Lower lobe of right lung (tissue), 2 donors: ENCODE measurements around the gene TES. TPM values are rescaled to one million over a fixed set of nuclear protein-coding genes. Genes with fewer than 3 reads are reported as not detected.

Experiments
- ATAC-seq, 2 donors: fragments of 200-7000 bp; cut with Tn5 transposase; one replicate each; pipeline ENCODE4 v1.9.1; 2020 to 2022; ENCODE audit warnings: mild to moderate bottlenecking in 2 of 2, moderate library complexity in 2 of 2
- DNase-seq: peaks from one replicate; pipeline ENCODE4 v3.0.0-alpha.2; 2020
- H3K27ac ChIP-seq: fragments of 200-600 bp; one replicate; pipeline ENCODE4 v1.8.0; 2022
- H3K27me3 ChIP-seq: fragments of 200-600 bp; one replicate; pipeline ENCODE4 v1.8.0; 2022; ENCODE audit warnings: low read depth
- H3K36me3 ChIP-seq: fragments of 200-600 bp; one replicate; pipeline ENCODE4 v1.8.0; 2022; ENCODE audit warnings: mild to moderate bottlenecking
- H3K4me1 ChIP-seq: fragments of 200-600 bp; one replicate; pipeline ENCODE4 v1.8.0; 2022
- H3K4me3 ChIP-seq: fragments of 200-600 bp; one replicate; pipeline ENCODE4 v1.8.0; 2022; ENCODE audit warnings: mild to moderate bottlenecking
- H3K9me3 ChIP-seq: fragments of 200-600 bp; one replicate; pipeline ENCODE4 v1.8.0; 2022
- intact Hi-C: fragments of 100-400 bp; cut with DNase I; formaldehyde crosslinking; loops from one replicate; pipeline ENCODE4 v1.11.0; 2022
- total RNA-seq: library from RNA; stranded (reverse); fragmentation: NEBNext Ultra II Directional; extraction: Animal tissue kit (Norgen Biotek cat#: 25700); gene quantifications from one replicate; pipeline ENCODE4 v1.2.1, GENCODE V29; 2021
- TF ChIP-seq, protein P1 (sequence below): fragments of 200-600 bp; IDR thresholded peaks from one replicate; pipeline ENCODE4 v1.8.0; 2022; ENCODE audit warnings: antibody characterized with exemption, mild to moderate bottlenecking
- donor health status: DM: no; HTN: yes; CAD: no; lungs with severe emphysema.

The TES gene
- total RNA-seq, 1 donor from 2014 or later = 74.5 TPM

GRCh38 chr7:116206141-116206540 is 4.2 kb upstream of the TES start:
- no peaks in the 10 kb centered on the region for H3K4me1 ChIP-seq
- no peak overlapping the region for H3K27ac ChIP-seq
- no peaks in the 10 kb centered on the region for H3K27me3 ChIP-seq
- intact Hi-C loops = no loop called here
- TF ChIP-seq, protein P1, sequence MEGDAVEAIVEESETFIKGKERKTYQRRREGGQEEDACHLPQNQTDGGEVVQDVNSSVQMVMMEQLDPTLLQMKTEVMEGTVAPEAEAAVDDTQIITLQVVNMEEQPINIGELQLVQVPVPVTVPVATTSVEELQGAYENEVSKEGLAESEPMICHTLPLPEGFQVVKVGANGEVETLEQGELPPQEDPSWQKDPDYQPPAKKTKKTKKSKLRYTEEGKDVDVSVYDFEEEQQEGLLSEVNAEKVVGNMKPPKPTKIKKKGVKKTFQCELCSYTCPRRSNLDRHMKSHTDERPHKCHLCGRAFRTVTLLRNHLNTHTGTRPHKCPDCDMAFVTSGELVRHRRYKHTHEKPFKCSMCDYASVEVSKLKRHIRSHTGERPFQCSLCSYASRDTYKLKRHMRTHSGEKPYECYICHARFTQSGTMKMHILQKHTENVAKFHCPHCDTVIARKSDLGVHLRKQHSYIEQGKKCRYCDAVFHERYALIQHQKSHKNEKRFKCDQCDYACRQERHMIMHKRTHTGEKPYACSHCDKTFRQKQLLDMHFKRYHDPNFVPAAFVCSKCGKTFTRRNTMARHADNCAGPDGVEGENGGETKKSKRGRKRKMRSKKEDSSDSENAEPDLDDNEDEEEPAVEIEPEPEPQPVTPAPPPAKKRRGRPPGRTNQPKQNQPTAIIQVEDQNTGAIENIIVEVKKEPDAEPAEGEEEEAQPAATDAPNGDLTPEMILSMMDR = no peak
- ATAC-seq = no peak
- no peak for DNase-seq
- no peaks in the 10 kb centered on the region for H3K36me3 ChIP-seq
- no peak overlapping the region for H3K4me3 ChIP-seq
- H3K9me3 ChIP-seq = no peaks in the 10 kb centered on the region

GRCh38 chr7:116208919-116209318 is 1.4 kb upstream of the TES start:
- H3K36me3 ChIP-seq = no peaks in the 10 kb centered on the region
- TF ChIP-seq, protein P1 = no peak
- ATAC-seq = no peak

DNA sequence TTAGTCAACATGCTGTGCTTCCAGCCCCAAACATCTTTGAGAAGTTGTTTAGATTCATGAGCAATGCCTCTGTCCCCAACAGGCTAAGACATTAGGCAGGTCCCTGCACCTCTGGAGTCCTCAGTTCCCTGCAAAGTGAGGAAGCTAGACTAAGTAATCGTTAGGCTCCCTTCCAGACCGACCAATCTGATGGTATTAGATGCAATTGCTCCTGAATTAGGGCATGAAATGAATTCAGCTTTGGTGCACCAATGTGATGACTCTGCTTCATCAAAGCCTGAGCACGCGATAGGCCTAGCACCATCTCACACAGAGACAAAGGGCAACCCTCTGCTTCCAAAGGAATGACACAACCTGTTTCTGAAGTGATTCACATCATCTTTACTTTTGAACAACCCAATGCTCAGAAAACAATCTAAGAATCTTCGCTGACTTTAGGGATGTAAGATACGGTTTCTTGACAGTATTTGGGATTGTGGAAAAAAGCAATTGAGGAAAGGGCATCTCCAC is 723 bp upstream of the TES start:
- no peak overlapping the region for H3K27ac ChIP-seq
- H3K4me1 ChIP-seq = peaks cover 31% of the 10 kb centered on the region
- TF ChIP-seq, protein P1 = no peak
- DNase-seq (no peak), ATAC-seq (no peak)
- no peak overlapping the region for H3K4me3 ChIP-seq
- H3K27me3 ChIP-seq = no peaks in the 10 kb centered on the region
- intact Hi-C loops = no loop called here
- no peaks in the 10 kb centered on the region for H3K9me3 ChIP-seq
- H3K36me3 ChIP-seq = no peaks in the 10 kb centered on the region

More at GRCh38 chr7:116208919-116209318, 1.4 kb upstream of the TES start:
- Histone ChIP-seq H3K4me1 (peaks cover 24% of the 10 kb centered on the region), H3K9me3 (no peaks in the 10 kb centered on the region), H3K27me3 (no peaks in the 10 kb centered on the region), H3K4me3 (no peak overlapping the region), H3K27ac (no peak overlapping the region)
- DNase-seq = no peak
- intact Hi-C loops = no loop called here

DNA sequence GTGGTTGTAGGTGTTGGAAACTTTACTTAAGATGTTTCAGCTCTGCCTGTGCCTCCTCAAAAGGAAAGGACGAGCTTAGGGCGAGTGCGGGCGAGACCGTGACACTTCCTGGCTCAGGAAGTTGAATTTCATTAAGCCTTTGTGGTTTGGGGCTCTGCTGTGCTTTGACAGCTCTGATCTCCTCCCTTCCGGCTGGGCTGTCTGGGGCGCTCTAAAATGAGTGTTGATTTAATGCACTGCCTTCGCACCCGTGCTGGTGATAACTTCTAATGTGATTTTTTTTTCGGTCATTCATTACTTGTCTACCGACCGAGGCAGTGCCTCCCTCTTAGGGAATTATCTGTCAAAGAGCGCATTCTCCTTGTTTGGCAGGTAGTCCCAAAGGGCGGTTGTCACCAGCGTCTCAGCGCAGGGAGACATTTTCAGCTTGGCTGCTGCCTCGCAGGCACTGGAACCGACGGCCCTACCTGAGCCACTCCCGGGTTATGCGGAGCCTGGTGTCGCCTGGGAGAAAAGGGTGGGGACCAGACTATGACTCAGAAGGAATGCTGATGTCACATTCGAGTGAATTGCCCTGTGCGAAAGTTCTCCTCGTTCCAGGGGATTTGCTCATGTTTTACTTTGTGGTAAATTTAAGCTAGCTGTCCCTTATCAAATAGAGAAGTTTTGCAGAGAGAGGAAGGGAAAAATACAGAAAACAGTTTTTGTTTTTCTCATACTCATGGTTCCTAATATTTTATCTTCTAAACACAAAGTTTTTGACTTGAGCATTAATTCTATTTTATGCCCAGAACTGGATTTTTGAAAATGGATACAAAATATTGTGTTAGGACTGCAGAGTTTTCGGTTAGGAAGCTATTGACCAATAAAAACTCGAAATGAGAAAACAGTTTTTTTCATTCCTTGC is 920 bp downstream of the TES start:
- intact Hi-C loops = no loop called here
- TF ChIP-seq, protein P1 = no peak
- Histone ChIP-seq H3K36me3 (no peaks in the 10 kb centered on the region), H3K4me1 (peaks cover 38% of the 10 kb centered on the region), H3K4me3 (peak overlapping the region; percentile 73), H3K27ac (peak overlapping the region; percentile 97), H3K27me3 (no peaks in the 10 kb centered on the region), H3K9me3 (no peaks in the 10 kb centered on the region)
- peak; percentile 87 for DNase-seq
- ATAC-seq = peak; percentile 94

GRCh38 chr7:116211913-116212596 is 1.7 kb downstream of the TES start:
- Histone ChIP-seq H3K27ac (peak overlapping the region; percentile 97), H3K4me1 (peaks cover 41% of the 10 kb centered on the region), H3K9me3 (no peaks in the 10 kb centered on the region), H3K36me3 (no peaks in the 10 kb centered on the region), H3K27me3 (no peaks in the 10 kb centered on the region), H3K4me3 (peak overlapping the region; percentile 73)
- TF ChIP-seq, protein P1 = no peak
- intact Hi-C loops = no loop called here
- no peak for DNase-seq
- ATAC-seq = no peak
